Measurements from ENCODE around the gene QDPR.
A peak's percentile ranks its signal among the peaks of the same experiment; 100 is the strongest.
"Not testable (repeated sequence)": the region's sequence is repeated elsewhere in the genome, so short reads cannot be mapped to it uniquely, and the experiment has no call there.

Gene QDPR

GRCh38 chr4:17511950-17512795, at the start of gene QDPR:
Gene QDPR (minus strand): TSS chr4:17512090. CDS start chr4:17512054, 36 bp downstream.
- DNase-seq: peak; percentile 88

- DNase-seq: no peak
Observed at GRCh38 chr4:17561195-17561909, 49.5 kb upstream of the QDPR start.

- DNase-seq: no peak
Observed at GRCh38 chr4:17560065-17560673, 48.3 kb upstream of the QDPR start.

GRCh38 chr4:17559709-17560048, 47.8 kb upstream of the QDPR start:
- no peak for DNase-seq

- DNase-seq: no peak
Observed at GRCh38 chr4:17558941-17559708, 47.2 kb upstream of the QDPR start.

GRCh38 chr4:17557880-17558279, 46.0 kb upstream of the QDPR start:
- DNase-seq: no peak

- DNase-seq: no peak
Observed at GRCh38 chr4:17556498-17556897, 44.6 kb upstream of the QDPR start.

GRCh38 chr4:17554568-17554967, 42.7 kb upstream of the QDPR start:
- DNase-seq: no peak

GRCh38 chr4:17552427-17552826, 40.5 kb upstream of the QDPR start:
- no peak for DNase-seq

GRCh38 chr4:17550549-17550948, 38.7 kb upstream of the QDPR start:
- no peak for DNase-seq

GRCh38 chr4:17546678-17547077, 34.8 kb upstream of the QDPR start:
- DNase-seq: no peak

GRCh38 chr4:17546222-17546621, 34.3 kb upstream of the QDPR start:
- DNase-seq: no peak

- DNase-seq: no peak
Observed at GRCh38 chr4:17545374-17546140, 33.7 kb upstream of the QDPR start.

GRCh38 chr4:17544831-17545234, 32.9 kb upstream of the QDPR start:
- no peak for DNase-seq

- no peak for DNase-seq
Observed at GRCh38 chr4:17544205-17544604, 32.3 kb upstream of the QDPR start.

GRCh38 chr4:17537060-17537459, 25.2 kb upstream of the QDPR start:
- not testable (repeated sequence) for DNase-seq

- DNase-seq: no peak
Observed at GRCh38 chr4:17535906-17536305, 24.0 kb upstream of the QDPR start.

GRCh38 chr4:17535242-17535641, 23.4 kb upstream of the QDPR start:
- no peak for DNase-seq

GRCh38 chr4:17534705-17535104, 22.8 kb upstream of the QDPR start:
- DNase-seq: no peak

- DNase-seq: no peak
Observed at GRCh38 chr4:17531538-17532285, 19.8 kb upstream of the QDPR start.

GRCh38 chr4:17528551-17529165, 16.8 kb upstream of the QDPR start:
- DNase-seq: no peak

Measured in activated CD8-positive, alpha-beta memory T cell treated with anti-CD3 and anti-CD28 coated beads, Interleukin-2, amount 50 U/mL, for 48 hours (primary cell).